Stomach (tissue), 9 donors: ENCODE measurements around the gene ATP7A. TPM values are rescaled to one million over a fixed set of nuclear protein-coding genes. Genes with fewer than 3 reads are reported as not detected.

Experiments used
- DNase-seq, 2 donors: peaks; one replicate each; pipeline versions ENCODE4 v3.0.0 to v3.0.0-alpha.2; 2013 to 2019
- H3K27ac ChIP-seq, 5 donors: fragments of 200-600 bp in 4 of 5; sonication (generic) in 4 of 5; one replicate each; pipeline ENCODE4 v1.5.1; 2013 to 2019; ENCODE audit warnings: mild to moderate bottlenecking in 1 of 5, moderate library complexity in 1 of 5
- H3K27me3 ChIP-seq, 3 donors: fragments of 200-600 bp; sonication (generic); one replicate each; pipeline ENCODE4 v1.5.1; 2017 to 2019; ENCODE audit warnings: mixed run types in 1 of 3
- H3K36me3 ChIP-seq, 4 donors: fragments of 200-600 bp; sonication (generic); 1 replicate in 3 of 4; 2 replicates in 1 of 4; pipeline ENCODE4 v1.5.1; 2016 to 2019
- H3K4me1 ChIP-seq, 4 donors: fragments of 200-600 bp; sonication (generic); one replicate each; pipeline ENCODE4 v1.5.1; 2016 to 2019
- H3K4me3 ChIP-seq, 4 donors: fragments of 200-600 bp; sonication (generic) in 3 of 4; one replicate each; pipeline ENCODE4 v1.5.1; 2016 to 2019; ENCODE audit warnings: mild to moderate bottlenecking in 1 of 4
- H3K9me3 ChIP-seq, 4 donors: fragments of 200-600 bp; sonication (generic); one replicate each; pipeline ENCODE4 v1.5.1; 2016 to 2019
- CTCF ChIP-seq, 7 experiments: fragments of 450-650 bp in 4 of 7; fragments of 200-600 bp in 3 of 7; sonication (generic) in 3 of 7; IDR thresholded peaks; one replicate each; pipeline ENCODE4 v1.5.1; 2016 to 2019; ENCODE audit warnings: antibody characterized with exemption in 7 of 7, control low read depth in 2 of 7, mild to moderate bottlenecking in 1 of 7
- EP300 ChIP-seq: sonication (generic); formaldehyde crosslinking; IDR thresholded peaks from one replicate; pipeline ENCODE4 v1.6.1; 2017; ENCODE audit warnings: antibody characterized with exemption
- POLR2A ChIP-seq, 4 donors: fragments of 450-650 bp; IDR thresholded peaks; one replicate each; pipeline ENCODE4 v1.6.1; 2016; ENCODE audit warnings: antibody characterized with exemption in 4 of 4, control low read depth in 2 of 4, mild to moderate bottlenecking in 1 of 4, moderate library complexity in 1 of 4
- POLR2AphosphoS5 ChIP-seq, 3 donors: sonication (generic); formaldehyde crosslinking; IDR thresholded peaks; one replicate each; pipeline ENCODE4 v1.6.1; 2016; ENCODE audit warnings: antibody characterized with exemption in 3 of 3
- WGBS, 5 donors: extraction: QIAGEN DNeasy Blood & Tissue Kit in 3 of 5; methylation state at CpG; one replicate each; pipeline versions ENCODE4 v1.1.5 to v1.1.7; 2013 to 2018; 5-methylcytosine and 5-hydroxymethylcytosine counted together
- intact Hi-C: fragments of 100-400 bp; cut with DNase I; formaldehyde crosslinking; loops from one replicate; pipeline ENCODE4 v1.15.1; 2023; ENCODE audit warnings: low total_unique reads
- polyA plus RNA-seq, 3 donors: library from polyadenylated mRNA; stranded (reverse); fragments of 200-250 nt; gene quantifications; one replicate each; pipeline ENCODE4 v1.2.3, GENCODE V29; 2013
- total RNA-seq, 5 donors: library from RNA; depleted of rRNA; stranded (reverse); fragments of >200 nt; gene quantifications; one replicate each; pipeline versions ENCODE4 v1.1.0 to v1.2.3, GENCODE V29; 2014 to 2016
- donor health status: healthy with polysubstance abuse.
- donor health status: Bipolar disorder and iron deficiency.
- donor health status: healthy.

ATP7A gene
- total and polyA plus RNA-seq, 8 donors = 0.76 to 38.2 (median 4.4) TPM

GRCh38 chrX:77966361-77966760 is 55.9 kb downstream of the ATP7A start:
- 87 to 98% (median 93%) methylated on average over 3 of the region's 3 CpGs for WGBS, 5 donors
- H3K27me3 ChIP-seq = no peaks in the 10 kb centered on the region
- H3K4me3 ChIP-seq = no peak overlapping the region
- H3K27ac ChIP-seq = no peak overlapping the region
- TF ChIP-seq CTCF (IDR thresholded peaks at IDR 0.05) = no peak
- no peak for TF ChIP-seq POLR2AphosphoS5 (IDR thresholded peaks at IDR 0.05)
- TF ChIP-seq EP300 = no peak
- TF ChIP-seq POLR2A (IDR thresholded peaks at IDR 0.05) = no peak
- no peaks in the 10 kb centered on the region for H3K9me3 ChIP-seq
- H3K36me3 ChIP-seq = no peaks in the 10 kb centered on the region
- no peaks in the 10 kb centered on the region for H3K4me1 ChIP-seq
- intact Hi-C loops = no loop called here
- no peak for DNase-seq

DNA sequence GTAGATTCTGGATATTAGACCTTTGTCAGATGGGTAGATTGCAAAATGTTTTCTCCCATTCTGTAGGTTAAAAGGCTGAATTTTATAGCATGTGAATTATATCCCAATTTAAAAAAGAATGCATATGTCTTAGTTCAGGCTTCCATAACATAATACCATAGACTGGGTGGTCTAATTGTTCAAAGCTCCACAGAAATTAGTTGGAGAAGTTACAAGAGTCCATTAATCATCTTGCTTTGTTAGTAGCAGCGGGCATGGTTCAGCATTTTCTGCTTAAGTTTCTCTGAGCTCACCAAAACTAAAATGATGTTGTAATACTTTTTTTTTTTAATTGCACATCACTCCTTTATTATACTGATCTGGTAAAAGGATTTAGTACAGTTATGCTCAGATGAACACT is 57.1 kb downstream of the ATP7A start:
- Histone ChIP-seq H3K36me3 (no peaks in the 10 kb centered on the region), H3K27me3 (no peaks in the 10 kb centered on the region), H3K4me1 (no peaks in the 10 kb centered on the region), H3K4me3 (no peak overlapping the region), H3K27ac (no peak overlapping the region), H3K9me3 (no peaks in the 10 kb centered on the region)
- no peak for TF ChIP-seq POLR2AphosphoS5 (IDR thresholded peaks at IDR 0.05)
- no peak for TF ChIP-seq POLR2A (IDR thresholded peaks at IDR 0.05)
- no peak for TF ChIP-seq CTCF (IDR thresholded peaks at IDR 0.05)
- no peak for TF ChIP-seq EP300
- no peak for DNase-seq
- 54 to 84% (median 66%) methylated on average over 1 of the region's 1 CpG for WGBS, 5 donors
- intact Hi-C loops = no loop called here

DNA sequence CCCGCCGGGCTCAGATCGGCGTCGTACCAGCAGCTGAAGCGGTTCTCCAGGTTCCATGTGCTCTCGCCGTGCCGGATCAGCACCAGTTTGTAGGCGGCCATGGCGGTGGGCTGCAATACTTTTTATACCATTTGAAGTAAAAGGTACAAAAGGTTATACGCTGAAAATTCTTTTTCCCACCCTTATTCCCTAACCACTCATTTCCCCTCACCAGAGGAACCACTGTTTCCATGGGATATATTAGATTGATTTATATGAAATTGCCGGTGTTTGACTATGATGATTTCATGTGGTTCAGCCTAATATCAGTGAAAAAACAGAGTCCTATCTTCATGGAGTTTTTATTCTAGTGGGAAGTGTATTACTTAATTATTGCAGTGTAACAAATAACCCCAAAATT is 59.0 kb downstream of the ATP7A start, which contains the start of gene PGAM4:
Gene PGAM4 (minus strand): TSS at position 101 of the 400 bp plus-strand sequence. CDS start 0 bp downstream, at position 101.
- WGBS, 5 donors = 93 to 99% (median 98%) methylated on average over 7 to 13 of the region's 13 CpGs
- H3K9me3 ChIP-seq = no peaks in the 10 kb centered on the region
- intact Hi-C loops = no loop called here
- no peak for TF ChIP-seq POLR2A (IDR thresholded peaks at IDR 0.05)
- TF ChIP-seq POLR2AphosphoS5 (IDR thresholded peaks at IDR 0.05) = no peak
- TF ChIP-seq CTCF (IDR thresholded peaks at IDR 0.05) = no peak
- no peak for TF ChIP-seq EP300
- no peak within 1 kb of the TSS for H3K27ac ChIP-seq
- no peak for DNase-seq
- no peaks in the 10 kb centered on the region for H3K4me1 ChIP-seq
- H3K4me3 ChIP-seq = no peak within 1 kb of the TSS
- H3K27me3 ChIP-seq = no peaks in the 10 kb centered on the region
- H3K36me3 ChIP-seq = no peaks in the 10 kb centered on the region

DNA sequence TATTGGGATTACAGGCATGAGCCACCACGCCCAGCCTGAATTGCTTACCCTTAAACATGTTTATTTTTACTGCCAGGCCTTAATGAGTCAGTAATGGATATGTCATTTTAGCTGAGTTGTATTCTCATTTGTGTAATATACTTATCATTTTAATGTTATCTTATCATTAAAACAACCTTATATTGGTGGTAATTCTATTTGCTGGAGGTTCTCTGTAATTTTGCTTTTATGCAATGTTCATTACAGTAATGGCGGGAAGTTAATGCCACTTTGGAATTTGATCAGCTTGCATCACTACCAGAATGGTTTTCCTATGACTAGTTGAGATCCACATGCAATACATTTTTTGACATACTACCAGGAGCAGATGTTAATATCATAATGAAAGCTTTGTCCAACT is 65.3 kb downstream of the ATP7A start:
- H3K27ac ChIP-seq = no peak overlapping the region
- no peak overlapping the region for H3K4me3 ChIP-seq
- H3K4me1 ChIP-seq = no peaks in the 10 kb centered on the region
- peak; percentile 4 to 38 for DNase-seq
- WGBS, 5 donors = 35 to 77% (median 43%) methylated on average over 2 of the region's 2 CpGs
- intact Hi-C loops = no loop called here
- H3K36me3 ChIP-seq = no peaks in the 10 kb centered on the region
- no peak for TF ChIP-seq EP300
- no peak for TF ChIP-seq POLR2A (IDR thresholded peaks at IDR 0.05)
- TF ChIP-seq POLR2AphosphoS5 (IDR thresholded peaks at IDR 0.05) = peak in 1 of 3 donors; percentile 29
- TF ChIP-seq CTCF (IDR thresholded peaks at IDR 0.05) = no peak
- no peaks in the 10 kb centered on the region for H3K27me3 ChIP-seq
- no peaks in the 10 kb centered on the region for H3K9me3 ChIP-seq
